Measurements from ENCODE around the gene NRBF2.

DNA sequence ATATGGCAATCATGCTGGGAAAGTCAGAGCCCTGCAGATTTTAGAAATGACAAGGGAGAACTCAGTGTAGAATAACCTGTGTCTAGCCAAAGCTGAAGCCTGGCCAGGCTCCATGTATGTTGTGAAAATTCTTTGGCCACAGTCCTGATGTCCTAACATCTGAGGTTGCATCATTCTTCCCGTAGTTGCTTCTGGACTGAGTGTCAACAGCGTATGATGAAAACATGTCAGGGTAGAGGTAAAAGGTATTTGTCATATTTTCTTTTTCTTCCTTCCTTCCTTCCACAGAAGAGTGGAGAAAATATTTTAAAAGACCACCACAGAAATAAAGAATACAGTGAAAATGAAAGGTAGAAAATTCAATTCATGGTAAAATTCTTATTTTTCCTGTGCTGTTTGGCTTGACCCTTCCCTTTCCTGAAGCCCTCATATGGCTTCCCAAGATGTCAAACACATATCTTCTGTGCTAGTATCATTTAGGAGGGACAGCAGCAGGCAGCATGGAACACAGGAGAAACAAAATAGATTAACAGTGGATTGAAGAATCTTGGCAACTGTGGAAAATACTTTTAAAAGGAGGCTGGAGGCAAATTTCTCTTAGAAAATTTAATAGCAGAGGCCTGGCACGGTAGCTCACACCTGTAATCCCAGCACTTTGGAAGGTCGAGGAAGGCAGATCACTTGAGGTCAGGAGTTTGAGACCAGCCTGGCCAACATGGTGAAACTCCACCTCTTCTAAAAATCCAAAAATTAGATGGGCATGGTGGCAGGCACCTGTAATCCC is 18.9 kb upstream of the NRBF2 start:
- TF ChIP-seq, protein P1, sequence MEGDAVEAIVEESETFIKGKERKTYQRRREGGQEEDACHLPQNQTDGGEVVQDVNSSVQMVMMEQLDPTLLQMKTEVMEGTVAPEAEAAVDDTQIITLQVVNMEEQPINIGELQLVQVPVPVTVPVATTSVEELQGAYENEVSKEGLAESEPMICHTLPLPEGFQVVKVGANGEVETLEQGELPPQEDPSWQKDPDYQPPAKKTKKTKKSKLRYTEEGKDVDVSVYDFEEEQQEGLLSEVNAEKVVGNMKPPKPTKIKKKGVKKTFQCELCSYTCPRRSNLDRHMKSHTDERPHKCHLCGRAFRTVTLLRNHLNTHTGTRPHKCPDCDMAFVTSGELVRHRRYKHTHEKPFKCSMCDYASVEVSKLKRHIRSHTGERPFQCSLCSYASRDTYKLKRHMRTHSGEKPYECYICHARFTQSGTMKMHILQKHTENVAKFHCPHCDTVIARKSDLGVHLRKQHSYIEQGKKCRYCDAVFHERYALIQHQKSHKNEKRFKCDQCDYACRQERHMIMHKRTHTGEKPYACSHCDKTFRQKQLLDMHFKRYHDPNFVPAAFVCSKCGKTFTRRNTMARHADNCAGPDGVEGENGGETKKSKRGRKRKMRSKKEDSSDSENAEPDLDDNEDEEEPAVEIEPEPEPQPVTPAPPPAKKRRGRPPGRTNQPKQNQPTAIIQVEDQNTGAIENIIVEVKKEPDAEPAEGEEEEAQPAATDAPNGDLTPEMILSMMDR (conservative IDR thresholded peaks at IDR 0.05): no peak
- no peak for TF ChIP-seq EZH2 (IDR thresholded peaks at IDR 0.05; ENCODE audit: low read depth)
